Endothelial cell of umbilical vein (primary cell): ENCODE results near the gene GLUD1.

Experiments used
- EZH2 ChIP-seq: IDR thresholded peaks from 2 replicates; pipeline ENCODE4 v1.6.1; 2012; ENCODE audit warnings: borderline replicate concordance, low read depth, mild to moderate bottlenecking, moderate library complexity, low read length, inconsistent platforms; ENCODE audit not compliant: severe bottlenecking
- FOS ChIP-seq: IDR thresholded peaks from 2 replicates; pipeline ENCODE4 v1.6.1; 2011; ENCODE audit warnings: mild to moderate bottlenecking, low read length, moderate library complexity, borderline replicate concordance; ENCODE audit not compliant: insufficient read depth
- GATA2 ChIP-seq: IDR thresholded peaks from 2 replicates; pipeline ENCODE4 v1.7.0; 2011; ENCODE audit warnings: low read depth, mild to moderate bottlenecking, moderate library complexity, mixed read lengths, low read length; ENCODE audit not compliant: insufficient read length, insufficient read depth
- MAX ChIP-seq: IDR thresholded peaks from 2 replicates; pipeline ENCODE4 v1.6.1; 2011; ENCODE audit not compliant: insufficient read depth, insufficient read length
- MYC ChIP-seq: IDR thresholded peaks from one replicate; pipeline ENCODE4 v1.6.1; 2011; ENCODE audit warnings: mild to moderate bottlenecking, low read depth, low read length
- POLR2A ChIP-seq: IDR thresholded peaks from 2 replicates; pipeline ENCODE4 v1.6.1; 2012; ENCODE audit warnings: low read depth, mild to moderate bottlenecking, control low read depth, low read length
- POLR2AphosphoS5 ChIP-seq: IDR thresholded peaks from 2 replicates; pipeline ENCODE4 v1.6.1; 2012; ENCODE audit warnings: low read depth, mild to moderate bottlenecking, control low read depth, low read length, moderate library complexity; ENCODE audit not compliant: insufficient read depth
- TF ChIP-seq, protein P1 (sequence below), 2 donors: IDR thresholded peaks; 1 replicate in 1 of 2; 2 replicates in 1 of 2; pipeline ENCODE4 v1.5.1; 2011; ENCODE audit warnings: low read length in 2 of 2, mild to moderate bottlenecking in 2 of 2, moderate library complexity in 2 of 2, control low read depth in 1 of 2, inconsistent platforms in 1 of 2, low read depth in 1 of 2; ENCODE audit not compliant: insufficient read depth in 1 of 2; ENCODE audit errors: extremely low read depth in 1 of 2

- TF ChIP-seq EZH2 (no peak), GATA2 (no peak), POLR2AphosphoS5 (no peak), POLR2A (no peak), MYC (no peak), FOS (no peak), MAX (no peak)
- TF ChIP-seq, protein P1, sequence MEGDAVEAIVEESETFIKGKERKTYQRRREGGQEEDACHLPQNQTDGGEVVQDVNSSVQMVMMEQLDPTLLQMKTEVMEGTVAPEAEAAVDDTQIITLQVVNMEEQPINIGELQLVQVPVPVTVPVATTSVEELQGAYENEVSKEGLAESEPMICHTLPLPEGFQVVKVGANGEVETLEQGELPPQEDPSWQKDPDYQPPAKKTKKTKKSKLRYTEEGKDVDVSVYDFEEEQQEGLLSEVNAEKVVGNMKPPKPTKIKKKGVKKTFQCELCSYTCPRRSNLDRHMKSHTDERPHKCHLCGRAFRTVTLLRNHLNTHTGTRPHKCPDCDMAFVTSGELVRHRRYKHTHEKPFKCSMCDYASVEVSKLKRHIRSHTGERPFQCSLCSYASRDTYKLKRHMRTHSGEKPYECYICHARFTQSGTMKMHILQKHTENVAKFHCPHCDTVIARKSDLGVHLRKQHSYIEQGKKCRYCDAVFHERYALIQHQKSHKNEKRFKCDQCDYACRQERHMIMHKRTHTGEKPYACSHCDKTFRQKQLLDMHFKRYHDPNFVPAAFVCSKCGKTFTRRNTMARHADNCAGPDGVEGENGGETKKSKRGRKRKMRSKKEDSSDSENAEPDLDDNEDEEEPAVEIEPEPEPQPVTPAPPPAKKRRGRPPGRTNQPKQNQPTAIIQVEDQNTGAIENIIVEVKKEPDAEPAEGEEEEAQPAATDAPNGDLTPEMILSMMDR (IDR thresholded peaks at IDR 0.05; ENCODE audit: extremely low read depth in 1 of 2, insufficient read depth in 1 of 2, low read depth in 1 of 2, low read length in 2 of 2) = no peak
Measured at GRCh38 chr10:87066865-87067264, 27.8 kb downstream of the GLUD1 start.
